Muscle of arm (tissue), 14 donors: ENCODE measurements around the gene ENDOV. TPM values are rescaled to one million over a fixed set of nuclear protein-coding genes. Genes with fewer than 3 reads are reported as not detected.
A peak's percentile ranks its signal among the peaks of the same experiment; 100 is the strongest.

ENCODE experiments used
- DNase-seq: peaks from one replicate; pipeline ENCODE4 v3.0.0-alpha.2; 2013
- long read RNA-seq, 11 donors: transcript quantifications; one replicate each; lab custom pipeline, GENCODE V29; 2026
- polyA plus RNA-seq, 12 donors: library from polyadenylated mRNA; unstranded; fragments of 120-200 nt; gene quantifications; one replicate each; pipeline ENCODE4 v1.2.1, GENCODE V29; 2013; ENCODE audit not compliant: insufficient read length in 12 of 12

ENDOV gene
- polyA plus RNA-seq = 10 to 100 TPM in 11 of 12 donors, not detected in 1; 12.5 to 42.6 (median 18.2) TPM
- long read RNA-seq, donor 1 = 0 reads
- long read RNA-seq, donor 2, partial matches to known transcripts = 0 of 1 reads
- long read RNA-seq, donor 2, other reads (novel, unspliced or antisense) = 0 of 1 reads
- long read RNA-seq, donor 3 = 0 reads
- long read RNA-seq, donor 4, partial matches to known transcripts = 0 of 1 reads
- long read RNA-seq, donor 4, other reads (novel, unspliced or antisense) = 0 of 1 reads
- long read RNA-seq, donor 5, partial matches to known transcripts = 0 of 3 reads
- long read RNA-seq, donor 5, other reads (novel, unspliced or antisense) = 0 of 3 reads
- long read RNA-seq, donor 6 = 0 reads
- long read RNA-seq, donor 7 = 0 reads
- long read RNA-seq, donor 8, partial matches to known transcripts = 0 of 10 reads
- long read RNA-seq, donor 8, other reads (novel, unspliced or antisense) = 0 of 10 reads
- long read RNA-seq, donor 9 = 0 reads
- long read RNA-seq, donor 10 = 0 reads
- long read RNA-seq, donor 11, partial matches to known transcripts = 0 of 1 reads
- long read RNA-seq, donor 11, other reads (novel, unspliced or antisense) = 0 of 1 reads

DNA sequence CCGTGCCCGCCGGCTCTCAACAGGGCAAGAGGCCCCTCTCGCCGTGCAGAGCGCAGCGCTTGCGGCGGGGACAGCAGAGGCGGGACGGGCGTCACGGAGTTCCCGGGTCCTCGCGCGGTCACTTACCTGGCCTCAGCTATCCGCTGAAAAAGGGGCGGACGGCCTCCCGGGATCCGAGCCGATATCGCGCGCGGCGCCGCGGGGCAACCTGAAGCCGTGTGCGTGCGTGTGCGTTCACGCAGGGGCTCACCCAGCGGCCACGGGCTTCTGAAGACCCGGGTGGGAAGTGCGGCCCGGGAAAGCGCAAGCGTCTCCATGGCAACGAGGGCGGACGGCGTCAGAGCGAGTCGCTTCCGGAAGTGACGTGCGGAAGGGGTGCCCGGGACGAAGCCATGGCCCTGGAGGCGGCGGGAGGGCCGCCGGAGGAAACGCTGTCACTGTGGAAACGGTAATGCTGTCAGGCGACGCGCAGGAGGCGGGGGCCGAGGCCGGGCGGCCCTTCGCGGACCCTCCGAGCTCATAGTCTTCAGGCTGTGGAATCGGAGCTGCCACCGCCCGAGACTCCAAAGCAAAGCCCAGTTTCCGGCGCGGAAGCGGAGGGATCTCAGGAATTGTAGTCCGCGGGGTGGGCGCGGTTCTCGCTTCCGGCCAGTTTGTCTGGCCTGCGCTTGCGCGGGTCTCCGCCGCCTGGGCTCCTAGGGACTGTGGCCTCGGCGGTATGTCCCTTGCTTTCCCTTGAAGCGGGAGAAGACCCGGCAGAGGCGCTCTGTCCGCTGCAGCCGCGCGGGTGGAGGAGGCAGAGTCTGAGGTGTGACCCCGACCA is at the start of gene ENDOV:
ENDOV (plus strand) TSS at position 365 of the 823 bp plus-strand sequence; CDS start at position 393, 28 bp downstream.
- peak; percentile 97 for DNase-seq

DNA sequence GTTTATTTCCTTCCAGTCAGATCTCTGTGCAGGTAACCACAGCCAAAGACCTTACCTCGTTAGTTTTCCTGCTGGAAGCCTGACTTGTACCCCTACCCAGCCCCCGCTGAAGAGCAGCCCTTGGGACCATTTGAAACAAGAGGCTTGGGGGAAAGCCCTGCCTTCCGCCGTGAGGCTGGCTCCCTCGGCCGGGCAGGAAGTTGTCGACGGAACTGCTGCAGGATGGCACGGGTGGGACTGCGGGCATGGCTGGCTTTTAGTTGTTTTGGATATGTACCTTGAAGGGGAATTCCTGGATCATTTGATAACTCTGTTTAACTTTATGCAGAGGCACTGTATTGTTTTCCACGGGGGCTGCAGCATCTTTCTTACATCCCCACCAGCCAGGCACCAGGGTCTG is 49.0 kb upstream of the ENDOV start:
- no peak for DNase-seq

- DNase-seq = no peak
These were observed 47.5 kb upstream of the ENDOV start for GRCh38 chr17:80367503-80367902.

DNA sequence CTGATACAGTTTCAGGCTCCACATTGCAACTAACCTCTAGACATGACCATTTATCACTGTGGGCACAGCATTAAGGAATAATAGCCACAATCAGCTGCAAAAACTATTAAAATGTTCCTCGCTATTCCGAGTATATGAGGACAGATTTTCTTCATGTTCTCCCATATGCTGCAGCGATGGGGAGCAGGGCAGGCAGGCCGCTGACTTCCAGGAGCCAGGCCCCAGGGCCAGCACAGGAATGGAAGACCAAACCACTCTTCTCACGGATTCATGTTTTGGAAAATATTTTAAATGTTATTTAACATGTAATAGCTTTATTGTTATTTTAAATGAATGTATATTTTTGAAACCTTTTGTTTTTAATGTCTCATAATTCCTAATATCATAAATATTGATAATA is 43.8 kb upstream of the ENDOV start:
- DNase-seq = no peak

GRCh38 chr17:80372456-80372855 is 42.5 kb upstream of the ENDOV start:
- DNase-seq = no peak

DNA sequence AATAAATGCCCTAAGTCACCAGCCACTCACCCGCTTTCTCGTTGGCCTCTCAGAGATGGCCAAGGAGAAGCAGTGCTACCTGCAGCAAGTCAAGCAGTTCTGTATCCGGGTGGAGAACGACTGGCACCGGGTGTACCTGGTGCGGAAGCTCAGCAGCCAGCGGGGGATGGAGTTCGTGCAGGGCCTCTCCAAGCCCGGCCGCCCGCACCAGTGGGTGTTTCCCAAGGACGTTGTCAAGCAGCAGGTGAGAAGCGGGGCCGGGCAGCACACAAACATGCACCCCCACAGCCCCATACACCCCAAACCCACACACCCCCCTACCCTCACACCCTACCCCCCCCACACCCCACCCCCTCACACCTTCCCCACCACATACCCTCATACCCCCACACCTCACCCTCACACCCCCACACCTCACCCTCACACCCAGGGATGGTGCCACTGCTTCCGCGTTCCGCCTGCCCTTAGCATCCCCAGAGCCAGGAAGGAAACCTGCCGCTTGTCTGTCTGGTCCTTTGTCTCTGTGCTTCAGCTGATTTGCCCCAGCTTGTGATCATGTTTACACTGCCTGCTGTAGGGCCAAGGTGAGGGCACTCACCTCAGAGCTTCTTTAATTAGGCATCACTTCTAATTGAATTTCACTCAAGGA is 41.9 kb upstream of the ENDOV start:
- DNase-seq = no peak

GRCh38 chr17:80374039-80374731 is 40.8 kb upstream of the ENDOV start:
- DNase-seq = no peak

DNA sequence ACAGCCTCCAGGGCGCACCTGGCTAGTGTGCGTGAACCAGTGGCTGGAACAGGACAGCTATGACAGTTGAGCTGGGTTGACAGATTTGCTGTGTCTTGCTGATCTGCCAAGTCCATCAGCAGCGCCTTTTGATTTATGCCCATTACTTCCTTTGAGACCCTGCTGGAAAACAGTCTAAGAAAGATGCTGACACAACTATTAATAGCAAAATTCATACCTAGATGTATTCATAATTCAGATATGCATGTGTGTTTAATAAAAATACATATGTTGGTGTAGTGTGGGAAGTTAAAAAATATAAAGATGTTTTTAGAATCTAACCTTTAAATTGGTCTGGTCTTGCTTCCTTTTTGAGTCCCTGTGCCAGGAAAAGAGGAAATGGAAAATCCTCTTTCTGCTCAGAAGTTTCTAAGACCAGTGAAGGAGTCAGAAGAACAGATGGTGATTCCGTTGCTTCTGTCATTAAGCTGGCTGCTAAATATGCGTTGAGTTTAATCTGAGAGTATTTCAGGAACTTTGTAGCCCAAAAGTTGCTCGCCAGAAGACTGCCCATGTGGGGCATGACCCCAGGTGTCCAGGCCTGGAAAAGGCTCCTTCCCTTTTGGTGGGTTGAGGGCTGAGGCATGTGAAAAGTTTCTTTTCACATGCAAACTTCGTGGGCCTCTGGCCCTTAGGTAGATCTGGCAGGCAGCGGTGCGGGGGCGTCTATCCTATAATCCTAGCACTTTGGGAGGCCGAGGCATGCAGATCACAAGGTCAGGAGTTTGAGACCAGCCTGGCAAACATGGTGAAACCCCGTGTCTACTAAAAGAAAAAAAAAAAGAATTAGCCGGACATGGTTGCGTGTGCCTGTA is 40.0 kb upstream of the ENDOV start:
- DNase-seq = peak; percentile 48

DNA sequence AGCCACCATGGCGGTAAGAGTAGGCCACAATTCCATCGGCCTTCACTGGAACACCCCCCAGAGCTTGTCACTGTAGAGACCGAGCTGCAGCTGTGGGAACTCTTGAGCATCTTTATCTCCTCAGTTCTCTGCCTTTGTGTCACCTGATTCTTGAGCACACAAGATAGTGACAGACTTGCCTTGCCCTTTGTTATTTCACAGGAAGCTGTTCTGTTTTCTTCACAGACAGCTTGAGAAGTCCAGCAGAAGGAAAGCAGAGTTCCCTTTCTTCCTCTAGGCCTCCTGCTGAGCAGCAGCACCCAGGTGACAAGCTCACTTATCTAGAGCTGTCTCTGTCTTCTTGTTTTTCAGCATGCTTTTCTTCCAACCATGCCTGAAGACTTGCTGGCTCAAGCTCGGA is 38.4 kb upstream of the ENDOV start:
- DNase-seq = no peak

DNA sequence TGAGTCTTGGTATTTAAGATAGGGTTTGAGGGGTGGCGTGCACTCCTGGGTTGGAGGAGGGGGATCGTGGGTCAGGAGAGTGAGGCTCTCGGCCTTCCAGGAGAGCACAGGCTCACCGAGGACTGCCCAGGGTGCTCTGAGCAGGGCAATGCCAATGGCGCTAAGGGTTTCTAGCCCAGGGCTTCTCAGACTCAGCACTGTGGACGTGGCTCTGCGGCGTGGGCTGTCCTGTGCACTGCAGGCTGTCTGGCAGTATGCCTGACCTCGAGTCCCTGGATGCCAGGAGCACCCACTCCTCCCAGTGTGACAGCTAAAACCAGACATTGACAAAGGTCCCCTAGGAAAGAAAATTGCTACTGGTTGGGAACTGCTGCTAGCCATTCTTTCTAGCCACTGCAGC is 37.2 kb upstream of the ENDOV start:
- DNase-seq = no peak

- DNase-seq = no peak
These were observed 35.6 kb upstream of the ENDOV start for GRCh38 chr17:80379348-80379747.

DNA sequence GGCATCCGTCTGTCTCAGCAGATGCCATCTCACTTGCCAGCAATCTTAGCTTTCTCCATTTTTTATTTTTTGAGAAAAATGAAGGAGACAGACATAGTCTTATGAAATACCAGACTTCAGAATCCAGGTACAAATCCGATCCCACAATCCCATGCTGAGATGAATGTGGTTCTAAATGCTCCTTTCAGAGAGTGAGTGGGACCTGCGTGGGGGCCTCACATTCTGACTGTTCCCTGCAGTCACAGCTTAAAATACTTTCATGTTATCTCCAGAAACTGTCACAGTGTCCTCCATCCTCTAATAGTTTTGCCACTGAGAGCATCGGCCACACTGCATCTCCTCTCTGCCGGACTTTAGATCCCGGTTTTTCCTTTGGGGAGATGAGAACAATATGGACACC is 34.9 kb upstream of the ENDOV start:
- no peak for DNase-seq

GRCh38 chr17:80380555-80381002 is 34.4 kb upstream of the ENDOV start:
- no peak for DNase-seq

DNA sequence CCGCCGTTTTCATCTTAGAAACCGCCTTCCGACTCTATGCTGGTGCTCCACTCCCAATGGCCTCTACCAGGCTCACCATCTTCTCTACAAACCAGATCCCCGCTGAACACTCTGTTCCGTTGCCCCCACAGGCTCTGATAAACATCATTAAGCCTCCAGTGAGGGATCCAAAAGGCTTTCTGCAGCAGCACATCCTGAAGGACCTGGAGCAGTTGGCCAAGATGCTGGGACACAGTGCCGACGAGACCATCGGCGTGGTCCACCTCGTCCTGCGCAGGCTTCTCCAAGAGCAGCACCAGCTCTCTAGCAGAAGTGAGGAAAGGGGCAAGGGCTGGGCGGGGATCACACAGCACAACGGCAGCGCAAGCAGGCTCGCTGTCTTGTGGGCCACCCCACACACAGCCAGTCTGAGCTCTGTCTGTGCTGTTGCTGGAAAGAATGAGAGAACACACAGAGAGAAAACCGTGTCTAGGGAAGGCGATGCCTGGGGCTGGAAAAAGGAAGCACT is 33.5 kb upstream of the ENDOV start:
- no peak for DNase-seq

- no peak for DNase-seq
These were observed 32.5 kb upstream of the ENDOV start for GRCh38 chr17:80382446-80382845.

- DNase-seq = no peak
These were observed 32.0 kb upstream of the ENDOV start for GRCh38 chr17:80382956-80383355.

DNA sequence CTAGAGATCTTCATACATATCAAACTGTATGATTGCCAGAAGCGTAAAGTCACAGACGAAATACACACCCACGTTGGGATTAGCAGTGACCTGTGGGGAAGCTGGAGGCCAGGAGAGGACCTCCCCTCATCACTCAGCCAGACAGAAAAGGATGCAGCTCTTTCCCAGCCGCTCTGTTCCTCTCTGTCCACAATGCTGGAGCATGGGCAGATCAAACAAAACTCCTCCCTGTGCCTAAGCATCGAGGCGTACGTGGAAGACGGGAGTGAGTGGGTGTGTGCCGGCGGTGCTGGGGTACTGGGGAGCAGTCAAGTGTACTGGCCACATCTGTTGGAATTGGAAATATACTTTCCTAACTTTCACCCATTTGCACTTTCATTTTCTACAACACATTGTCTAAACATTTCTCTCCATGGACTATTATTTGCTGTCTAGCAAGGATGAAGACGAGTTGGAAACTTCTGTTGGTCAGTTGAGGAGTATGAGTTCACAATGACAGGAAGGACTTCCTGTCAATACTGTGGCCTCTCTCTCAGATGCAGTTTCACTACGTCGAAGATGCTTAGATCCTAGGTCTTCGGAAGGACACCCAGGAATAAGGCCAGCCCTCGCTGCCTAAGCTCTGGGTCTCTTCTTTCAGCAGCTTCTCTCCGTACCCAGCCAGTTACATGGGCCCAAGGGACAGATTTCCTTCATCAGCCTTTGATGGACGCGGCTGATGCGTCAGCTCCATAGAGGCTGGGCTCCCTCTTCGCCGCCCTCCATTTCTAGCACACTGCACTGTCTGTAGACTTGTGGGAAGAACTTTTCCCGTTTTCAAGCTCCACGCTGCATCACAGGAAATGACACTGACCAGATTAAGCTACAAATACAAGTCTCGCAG is 30.6 kb upstream of the ENDOV start:
- DNase-seq = no peak

DNA sequence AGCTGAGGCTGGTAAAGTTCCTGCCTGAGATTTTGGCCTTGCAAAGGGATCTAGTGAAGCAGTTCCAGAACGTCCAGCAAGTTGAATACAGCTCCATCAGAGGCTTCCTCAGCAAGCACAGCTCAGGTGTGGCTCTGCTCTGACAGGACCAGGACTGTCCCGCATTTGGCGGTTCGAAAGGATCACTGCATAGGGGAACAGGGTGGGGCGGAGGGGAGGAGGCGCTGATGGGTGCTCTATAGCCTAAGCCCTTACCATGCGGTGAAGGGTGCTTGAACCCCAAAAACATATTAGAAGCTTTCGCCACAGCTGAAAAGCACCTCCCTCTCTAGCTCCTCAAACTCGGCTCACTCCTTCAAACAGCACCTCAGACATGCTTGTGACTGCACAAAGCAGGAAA is 29.9 kb upstream of the ENDOV start:
- DNase-seq = no peak

- DNase-seq = no peak
These were observed 28.6 kb upstream of the ENDOV start for GRCh38 chr17:80386341-80386740.
